ENCODE results near the gene EGFL8. TPM values are rescaled to one million over a fixed set of nuclear protein-coding genes. Genes with fewer than 3 reads are reported as not detected.

The EGFL8 gene
- total and polyA plus RNA-seq, 9 of the 15 experiments (the other 6 are each of a cell fraction or from before 2014, with no cell fraction given): 2.2 to 47.4 (median 14.2) TPM

DNA sequence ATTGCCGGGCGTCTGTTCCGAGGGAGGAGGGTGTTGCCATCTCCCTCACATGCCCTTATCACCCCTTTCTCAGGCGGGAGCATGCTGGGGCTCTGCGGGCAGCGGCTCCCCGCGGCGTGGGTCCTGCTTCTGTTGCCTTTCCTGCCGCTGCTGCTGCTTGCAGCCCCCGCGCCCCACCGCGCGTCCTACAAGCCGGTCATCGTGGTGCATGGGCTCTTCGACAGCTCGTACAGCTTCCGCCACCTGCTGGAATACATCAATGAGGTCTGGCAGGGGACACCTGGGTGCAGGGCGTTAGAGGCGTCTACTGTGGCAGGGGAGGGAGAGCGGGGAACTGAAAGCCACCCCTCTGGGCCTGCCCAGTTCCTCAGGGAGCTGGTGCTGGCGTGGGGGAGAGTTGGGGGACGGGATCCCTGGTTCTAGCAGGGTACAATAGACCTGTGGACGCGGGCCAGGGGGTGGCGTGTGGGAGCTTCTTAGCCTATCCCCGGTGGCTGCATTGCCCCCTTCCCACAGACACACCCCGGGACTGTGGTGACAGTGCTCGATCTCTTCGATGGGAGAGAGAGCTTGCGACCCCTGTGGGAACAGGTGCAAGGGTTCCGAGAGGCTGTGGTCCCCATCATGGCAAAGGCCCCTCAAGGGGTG is 9.8 kb upstream of the EGFL8 start (continued):
- TF ChIP-seq ZBTB12 (CRISPR knock-in tag; IDR thresholded peaks at IDR 0.05) (no peak), SMAD4 (CRISPR knock-in tag; conservative IDR thresholded peaks at IDR 0.05) (peak; percentile 61; the same call in 1 of the 2 replicates), PHTF2 (CRISPR knock-in tag; IDR thresholded peaks at IDR 0.05) (no peak), RBM22 (IDR thresholded peaks at IDR 0.05; ENCODE audit: low read depth, low read length, poor library complexity, severe bottlenecking) (no peak), ZNF77 (CRISPR knock-in tag; IDR thresholded peaks at IDR 0.05) (no peak), PCBP1 (IDR thresholded peaks at IDR 0.05; ENCODE audit: low read depth, low read length, poor library complexity, severe bottlenecking) (peak; percentile 53), PATZ1 (CRISPR knock-in tag; IDR thresholded peaks at IDR 0.05; ENCODE audit: borderline replicate concordance) (peak; percentile 71; the same call in 1 of the 2 replicates), ZNF707 (CRISPR knock-in tag; conservative IDR thresholded peaks at IDR 0.05) (no peak), ZNF12 (CRISPR knock-in tag; IDR thresholded peaks at IDR 0.05) (no peak), TBL1XR1 (IDR thresholded peaks at IDR 0.05; ENCODE audit: low read length in 2 of 2) (peak in 1 of 2 experiments; percentile 9; a peak in 2 of 4 replicates), TBP (optimal IDR thresholded peaks at IDR 0.05; ENCODE audit: low read depth, low read length) (no peak), SMARCB1 (IDR thresholded peaks at IDR 0.05; ENCODE audit: insufficient read length, low read depth) (no peak)
- TF ChIP-seq, protein P1, sequence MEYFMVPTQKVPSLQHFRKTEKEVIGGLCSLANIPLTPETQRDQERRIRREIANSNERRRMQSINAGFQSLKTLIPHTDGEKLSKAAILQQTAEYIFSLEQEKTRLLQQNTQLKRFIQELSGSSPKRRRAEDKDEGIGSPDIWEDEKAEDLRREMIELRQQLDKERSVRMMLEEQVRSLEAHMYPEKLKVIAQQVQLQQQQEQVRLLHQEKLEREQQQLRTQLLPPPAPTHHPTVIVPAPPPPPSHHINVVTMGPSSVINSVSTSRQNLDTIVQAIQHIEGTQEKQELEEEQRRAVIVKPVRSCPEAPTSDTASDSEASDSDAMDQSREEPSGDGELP (CRISPR knock-in tag; IDR thresholded peaks at IDR 0.05; ENCODE audit: borderline replicate concordance): peak; percentile 71; the same call in 1 of the 2 replicates
- TF ChIP-seq, protein P2, sequence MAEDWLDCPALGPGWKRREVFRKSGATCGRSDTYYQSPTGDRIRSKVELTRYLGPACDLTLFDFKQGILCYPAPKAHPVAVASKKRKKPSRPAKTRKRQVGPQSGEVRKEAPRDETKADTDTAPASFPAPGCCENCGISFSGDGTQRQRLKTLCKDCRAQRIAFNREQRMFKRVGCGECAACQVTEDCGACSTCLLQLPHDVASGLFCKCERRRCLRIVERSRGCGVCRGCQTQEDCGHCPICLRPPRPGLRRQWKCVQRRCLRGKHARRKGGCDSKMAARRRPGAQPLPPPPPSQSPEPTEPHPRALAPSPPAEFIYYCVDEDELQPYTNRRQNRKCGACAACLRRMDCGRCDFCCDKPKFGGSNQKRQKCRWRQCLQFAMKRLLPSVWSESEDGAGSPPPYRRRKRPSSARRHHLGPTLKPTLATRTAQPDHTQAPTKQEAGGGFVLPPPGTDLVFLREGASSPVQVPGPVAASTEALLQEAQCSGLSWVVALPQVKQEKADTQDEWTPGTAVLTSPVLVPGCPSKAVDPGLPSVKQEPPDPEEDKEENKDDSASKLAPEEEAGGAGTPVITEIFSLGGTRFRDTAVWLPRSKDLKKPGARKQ (CRISPR knock-in tag; IDR thresholded peaks at IDR 0.05): no peak
- TF ChIP-seq, protein P3, sequence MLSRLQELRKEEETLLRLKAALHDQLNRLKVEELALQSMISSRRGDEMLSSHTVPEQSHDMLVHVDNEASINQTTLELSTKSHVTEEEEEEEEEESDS (CRISPR knock-in tag; IDR thresholded peaks at IDR 0.05): no peak

All from K562 (cell line).